HG03354 (cell line): ENCODE data around the gene NPHP4.

Source experiments
- ATAC-seq: cut with Tn5 transposase; IDR thresholded peaks from one replicate; pipeline ENCODE4 v1.9.1; 2021; ENCODE audit warnings: mild to moderate bottlenecking; ENCODE audit not compliant: unreplicated experiment, poor library complexity, severe bottlenecking

NPHP4 gene

DNA sequence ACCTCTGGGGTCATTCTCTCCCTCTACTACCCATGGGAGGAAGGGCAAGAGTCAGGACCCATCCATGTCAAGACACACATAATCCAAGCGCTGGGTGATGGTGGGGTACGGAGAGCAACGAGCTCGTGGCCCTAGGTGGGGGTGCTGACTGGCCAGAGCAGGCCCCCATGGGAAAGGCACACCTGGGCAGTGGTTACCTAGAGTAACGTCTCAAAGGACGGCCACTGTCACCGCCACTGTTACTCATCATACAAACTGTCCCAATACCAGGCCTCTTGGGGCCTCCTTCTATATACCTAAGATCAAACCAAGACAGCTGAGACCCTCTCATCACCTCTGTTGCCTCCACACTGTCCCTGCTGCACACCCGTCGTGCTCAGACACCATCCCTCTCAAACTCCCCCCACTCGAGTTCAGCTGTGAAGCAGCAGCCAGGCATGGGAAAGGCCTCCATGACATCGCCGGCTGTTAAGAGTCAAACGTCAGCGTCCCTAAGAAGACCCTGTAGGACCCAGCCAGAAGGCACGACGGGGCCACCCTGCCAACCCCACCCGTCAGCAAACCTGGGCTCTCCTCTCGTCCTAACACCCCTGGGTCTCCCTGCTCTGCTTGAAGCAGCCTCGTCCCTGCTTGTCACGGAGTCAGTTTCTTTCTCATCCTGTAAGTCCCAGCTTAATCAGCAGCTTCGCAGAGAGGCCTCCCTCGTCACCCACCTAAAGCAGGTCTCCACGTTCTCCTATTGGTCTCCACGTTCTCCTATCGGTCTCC lies 15.3 kb downstream of the NPHP4 start:
- no peak for ATAC-seq

DNA sequence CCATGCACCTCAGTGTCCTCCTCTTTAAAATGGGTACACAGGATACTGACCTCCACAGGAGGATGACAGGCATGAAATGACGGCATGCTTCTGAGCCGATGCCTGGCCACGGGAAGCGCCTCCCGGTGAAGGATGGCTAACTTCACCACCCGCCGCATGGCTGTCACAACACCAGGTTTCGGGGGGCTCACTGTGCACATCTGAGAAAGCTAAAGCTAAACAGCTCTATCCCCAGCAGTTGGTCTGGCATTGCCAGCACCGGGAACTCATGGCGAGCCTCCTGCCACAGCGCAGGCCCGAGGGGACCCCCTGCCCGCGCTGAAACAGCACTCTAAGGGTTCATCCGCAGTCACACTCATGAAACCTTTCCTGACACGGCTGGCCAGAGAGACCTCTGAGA lies 16.0 kb downstream of the NPHP4 start:
- no peak for ATAC-seq

DNA sequence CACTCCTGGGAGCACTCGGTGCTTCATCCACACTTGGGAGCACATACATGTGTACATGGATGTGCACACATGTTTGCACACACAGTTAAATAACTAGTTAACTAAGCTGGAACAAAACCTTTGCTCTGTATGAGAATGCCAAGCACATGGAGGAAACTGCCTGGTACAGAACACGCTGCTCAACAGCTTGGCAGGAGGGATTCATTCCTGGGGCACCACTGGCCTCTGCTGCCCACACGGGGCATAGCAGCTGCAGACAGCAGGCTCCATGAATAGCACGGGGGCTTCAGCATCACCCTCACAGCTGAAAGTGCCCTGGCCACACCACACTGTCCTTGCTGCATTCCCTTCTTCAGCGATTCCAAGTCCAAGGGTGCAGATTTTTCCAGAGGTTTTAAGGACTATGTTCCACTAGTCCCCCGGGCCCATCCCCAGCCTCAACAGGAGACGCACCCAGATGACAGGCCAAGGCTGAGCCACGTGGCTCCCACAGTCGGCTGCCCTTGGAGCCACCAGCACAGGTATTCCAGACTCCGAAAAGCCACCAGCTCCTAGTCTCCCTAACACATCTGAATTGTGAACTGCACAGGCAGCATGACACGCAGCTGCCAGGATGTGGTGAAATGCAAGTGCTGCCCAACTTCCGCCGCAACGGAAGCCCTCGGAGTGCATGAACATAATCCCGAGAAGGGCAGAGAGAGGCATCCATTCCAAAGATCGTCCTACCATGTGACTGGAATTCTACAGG lies 16.9 kb downstream of the NPHP4 start:
- ATAC-seq = peak; percentile 65

- ATAC-seq = no peak
Measured at GRCh38 chr1:5974631-5975030, 17.6 kb downstream of the NPHP4 start.

- no peak for ATAC-seq
Measured at GRCh38 chr1:5973771-5974170, 18.5 kb downstream of the NPHP4 start.

GRCh38 chr1:5972198-5972520 lies 20.1 kb downstream of the NPHP4 start:
- ATAC-seq = no peak

DNA sequence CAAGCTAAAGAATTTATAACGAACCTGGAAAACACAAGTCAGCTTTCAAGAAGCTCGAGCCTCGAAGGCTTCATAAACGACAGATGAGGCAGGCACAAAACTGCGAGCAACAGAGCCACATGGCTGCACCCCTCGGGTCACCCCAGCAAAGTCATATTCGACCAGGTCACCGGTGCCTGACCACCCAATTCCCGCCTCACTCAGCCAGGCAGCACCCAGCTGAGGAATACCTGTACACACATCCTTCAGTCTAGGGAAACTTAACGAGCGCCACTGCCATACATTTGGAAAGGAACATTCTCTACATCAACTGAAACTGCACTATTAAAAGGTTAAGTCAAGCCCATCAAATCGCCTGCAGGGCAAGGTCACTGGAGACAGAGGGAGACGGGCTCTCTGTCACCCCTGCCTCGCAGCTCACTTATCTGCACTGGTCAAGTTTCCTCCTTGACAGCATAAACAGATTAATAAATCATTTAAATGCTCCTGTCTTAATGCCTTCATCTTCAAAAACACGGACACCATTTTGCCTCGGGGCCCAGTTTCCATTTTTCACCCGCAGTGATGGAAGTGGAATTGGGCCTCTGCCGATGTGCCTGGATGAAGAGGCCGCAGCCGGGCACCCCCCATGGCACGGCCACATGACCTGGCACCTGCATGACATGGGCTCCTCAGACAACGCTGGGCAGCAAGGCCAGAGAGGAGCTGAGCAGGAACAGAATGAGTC lies 20.6 kb downstream of the NPHP4 start:
- no peak for ATAC-seq

DNA sequence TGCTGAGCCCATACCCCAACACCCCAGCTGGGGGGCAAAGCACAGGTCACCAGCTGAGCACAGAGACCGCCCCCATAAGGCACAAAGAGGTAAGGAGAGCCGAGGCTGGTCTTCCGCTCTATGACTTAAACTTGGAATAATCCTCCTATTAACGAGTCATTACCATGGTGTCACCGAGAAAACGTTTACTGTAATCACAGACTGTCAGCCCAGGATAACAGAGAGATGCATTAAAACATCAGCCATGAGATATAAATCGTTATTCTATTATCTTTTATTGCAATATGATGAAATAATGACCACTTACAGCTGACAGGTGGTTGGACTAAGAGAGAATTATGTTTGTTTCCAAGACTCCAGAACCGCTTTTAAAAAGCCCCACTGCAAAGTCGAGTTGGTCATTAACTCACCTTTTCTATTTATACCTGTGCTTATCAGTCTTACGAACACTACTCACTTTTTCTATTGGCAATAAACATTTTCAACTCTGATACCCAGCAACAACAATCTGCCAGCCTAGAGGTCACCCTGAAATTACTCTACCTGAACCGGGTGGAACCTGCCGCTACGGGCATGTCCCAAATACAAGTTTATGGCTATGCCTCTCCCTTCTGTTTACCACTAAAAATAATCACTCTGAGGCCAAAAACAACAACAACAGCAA lies 21.5 kb downstream of the NPHP4 start:
- ATAC-seq = no peak

DNA sequence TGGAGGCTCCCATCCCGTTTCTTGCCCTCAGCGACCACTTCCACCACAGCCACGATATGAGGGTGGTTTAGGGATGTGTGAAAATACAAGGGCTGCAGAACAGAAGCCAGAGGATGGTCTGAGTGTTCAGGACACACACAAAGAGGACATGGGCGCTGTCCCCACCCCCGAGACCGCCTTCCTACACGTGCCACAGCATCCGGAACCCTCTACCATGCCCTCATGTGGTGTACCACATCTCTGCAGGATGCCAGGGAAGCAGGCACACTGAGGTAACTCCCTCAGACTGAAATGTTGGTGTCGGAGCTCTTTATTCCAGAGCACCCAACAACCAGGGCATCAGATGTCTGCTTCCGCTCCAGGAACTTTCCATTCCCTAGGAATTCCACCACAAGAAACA lies 23.1 kb downstream of the NPHP4 start:
- no peak for ATAC-seq

GRCh38 chr1:5968161-5968736 lies 24.0 kb downstream of the NPHP4 start:
- ATAC-seq = no peak

- ATAC-seq = no peak
Measured at GRCh38 chr1:5967351-5968160, 24.7 kb downstream of the NPHP4 start.

DNA sequence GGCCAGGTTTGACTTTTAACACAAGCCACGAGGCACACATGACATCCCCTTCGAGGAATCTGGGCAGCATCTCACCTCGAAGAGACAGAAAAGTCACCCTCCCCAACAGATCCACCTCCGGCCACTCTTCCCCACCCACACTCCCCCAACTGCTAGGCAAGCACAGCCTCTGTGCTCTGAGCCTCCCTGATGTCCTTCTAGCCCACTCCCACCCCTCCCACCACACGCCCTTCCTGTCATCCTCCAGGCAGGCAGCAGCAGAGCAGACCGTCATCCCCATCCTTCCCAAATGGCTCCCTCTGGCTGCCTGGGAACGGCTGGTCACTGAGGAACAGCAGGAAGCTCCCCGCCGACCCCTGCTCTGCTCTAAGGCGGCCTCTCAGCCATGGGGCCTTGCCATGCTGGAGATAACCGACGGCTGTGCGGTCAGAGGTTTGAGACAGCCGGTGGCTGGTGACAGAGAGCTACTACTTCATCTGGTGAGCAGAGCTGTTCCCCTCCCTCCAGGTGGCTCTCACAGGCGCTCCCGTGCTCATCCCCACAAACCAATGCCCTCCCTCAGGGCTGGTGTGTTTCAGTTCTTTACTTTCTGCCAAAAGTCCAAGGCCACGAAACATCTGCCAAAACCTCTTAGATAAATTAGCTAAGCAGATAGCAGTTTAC lies 25.6 kb downstream of the NPHP4 start:
- ATAC-seq = no peak

DNA sequence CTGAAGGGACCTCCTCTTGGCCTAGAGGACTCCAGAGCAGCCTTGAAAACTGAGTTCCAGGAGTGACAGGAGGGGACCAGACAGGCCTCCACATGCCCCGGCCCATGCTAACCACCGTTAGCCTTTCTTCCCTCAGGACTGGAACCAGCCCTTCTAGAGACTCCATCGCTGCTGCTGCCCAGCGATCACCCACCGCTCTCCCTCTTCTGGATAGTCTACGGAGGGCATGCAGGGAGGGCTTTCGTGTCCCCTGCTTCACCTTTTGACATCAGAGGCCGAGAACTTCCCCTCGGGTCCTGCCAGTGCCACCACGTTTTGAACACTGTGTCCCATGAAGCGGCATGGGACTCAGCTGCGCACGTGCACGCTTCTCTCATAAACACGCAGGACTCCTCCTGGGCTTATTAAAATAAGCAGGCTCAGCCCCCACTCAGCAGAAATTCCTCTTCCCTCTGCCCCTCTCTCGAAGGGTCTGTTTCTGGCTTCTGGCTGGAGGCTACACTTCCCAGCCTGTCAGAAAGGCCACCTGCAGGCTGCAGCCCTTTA lies 26.6 kb downstream of the NPHP4 start:
- no peak for ATAC-seq

GRCh38 chr1:5962265-5963105 lies 29.7 kb downstream of the NPHP4 start:
- no peak for ATAC-seq

GRCh38 chr1:5961601-5962000 lies 30.6 kb downstream of the NPHP4 start:
- ATAC-seq = no peak

GRCh38 chr1:5960336-5960735 lies 31.9 kb downstream of the NPHP4 start:
- ATAC-seq = no peak

GRCh38 chr1:5959667-5960230 lies 32.5 kb downstream of the NPHP4 start:
- ATAC-seq = no peak
